ENCODE measurements around the gene RCHY1.

DNA sequence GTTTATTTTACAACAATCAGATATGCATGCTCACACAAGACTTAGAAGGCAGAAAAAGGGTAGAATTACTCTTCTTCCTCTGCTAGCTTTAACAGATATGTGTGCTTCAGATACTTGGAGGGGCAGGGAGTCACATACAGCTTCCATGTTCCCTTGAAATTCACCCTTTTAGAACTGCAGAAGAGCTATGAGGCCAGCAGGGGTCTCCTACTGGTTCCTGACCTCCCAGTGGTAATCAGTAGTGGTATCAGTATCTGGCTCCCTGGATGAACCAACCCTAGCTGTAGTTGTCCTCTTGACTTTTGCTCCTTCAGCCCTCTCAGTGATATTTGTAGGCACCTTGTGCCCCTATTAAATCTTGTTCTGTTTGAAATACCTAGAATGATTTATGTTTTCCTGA, 81.5 kb downstream of the RCHY1 start:
- TF ChIP-seq POLR2A (IDR thresholded peaks at IDR 0.05): no peak
- TF ChIP-seq, protein P1, sequence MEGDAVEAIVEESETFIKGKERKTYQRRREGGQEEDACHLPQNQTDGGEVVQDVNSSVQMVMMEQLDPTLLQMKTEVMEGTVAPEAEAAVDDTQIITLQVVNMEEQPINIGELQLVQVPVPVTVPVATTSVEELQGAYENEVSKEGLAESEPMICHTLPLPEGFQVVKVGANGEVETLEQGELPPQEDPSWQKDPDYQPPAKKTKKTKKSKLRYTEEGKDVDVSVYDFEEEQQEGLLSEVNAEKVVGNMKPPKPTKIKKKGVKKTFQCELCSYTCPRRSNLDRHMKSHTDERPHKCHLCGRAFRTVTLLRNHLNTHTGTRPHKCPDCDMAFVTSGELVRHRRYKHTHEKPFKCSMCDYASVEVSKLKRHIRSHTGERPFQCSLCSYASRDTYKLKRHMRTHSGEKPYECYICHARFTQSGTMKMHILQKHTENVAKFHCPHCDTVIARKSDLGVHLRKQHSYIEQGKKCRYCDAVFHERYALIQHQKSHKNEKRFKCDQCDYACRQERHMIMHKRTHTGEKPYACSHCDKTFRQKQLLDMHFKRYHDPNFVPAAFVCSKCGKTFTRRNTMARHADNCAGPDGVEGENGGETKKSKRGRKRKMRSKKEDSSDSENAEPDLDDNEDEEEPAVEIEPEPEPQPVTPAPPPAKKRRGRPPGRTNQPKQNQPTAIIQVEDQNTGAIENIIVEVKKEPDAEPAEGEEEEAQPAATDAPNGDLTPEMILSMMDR (IDR thresholded peaks at IDR 0.05): no peak
